Smooth muscle cell (in vitro differentiated cells): Measurements from ENCODE around the gene PKP4. TPM values are rescaled to one million over a fixed set of nuclear protein-coding genes. Genes with fewer than 3 reads are reported as not detected.
A peak's percentile ranks its signal among the peaks of the same experiment; 100 is the strongest.

Experiments used
- DNase-seq: peaks from one replicate; lab custom pipeline; 2025; ENCODE audit not compliant: unreplicated experiment; lab: John Stamatoyannopoulos, UW
- H2AFZ ChIP-seq: fragments of 200-600 bp; sonication (generic); 2 replicates; pipeline ENCODE4 v1.6.0; 2016; ENCODE audit warnings: antibody characterized with exemption, low read depth, mild to moderate bottlenecking
- H3F3A ChIP-seq: fragments of 200-600 bp; sonication (generic); 2 replicates; pipeline ENCODE4 v1.6.0; 2017; ENCODE audit warnings: antibody characterized with exemption, low read depth
- H3K27ac ChIP-seq: fragments of 200-600 bp; sonication (generic); 2 replicates; pipeline ENCODE4 v1.5.1; 2016; ENCODE audit warnings: low read depth, mild to moderate bottlenecking
- H3K27me3 ChIP-seq: fragments of 200-600 bp; sonication (generic); 2 replicates; pipeline ENCODE4 v1.6.1; 2016; ENCODE audit warnings: low read depth, mild to moderate bottlenecking
- H3K36me3 ChIP-seq: fragments of 200-600 bp; sonication (generic); 2 replicates; pipeline ENCODE4 v1.5.1; 2016; ENCODE audit warnings: low read depth
- H3K4me1 ChIP-seq: fragments of 200-600 bp; sonication (generic); 2 replicates; pipeline ENCODE4 v1.5.1; 2016; ENCODE audit warnings: low read depth
- H3K4me2 ChIP-seq: fragments of 200-600 bp; sonication (generic); 2 replicates; pipeline ENCODE4 v1.6.0; 2016; ENCODE audit warnings: mild to moderate bottlenecking
- H3K4me3 ChIP-seq: fragments of 200-600 bp; sonication (generic); 2 replicates; pipeline ENCODE4 v1.5.1; 2016; ENCODE audit warnings: mild to moderate bottlenecking
- H3K79me2 ChIP-seq: fragments of 200-600 bp; sonication (generic); 2 replicates; pipeline ENCODE4 v1.6.0; 2016; ENCODE audit warnings: low read depth, mild to moderate bottlenecking
- H3K9ac ChIP-seq: fragments of 200-600 bp; sonication (generic); 2 replicates; pipeline ENCODE4 v1.6.0; 2016; ENCODE audit warnings: low read depth
- H3K9me3 ChIP-seq: fragments of 200-600 bp; sonication (generic); replicated peaks from 2 replicates; pipeline ENCODE4 v1.5.1; 2016; ENCODE audit warnings: low read depth
- H4K20me1 ChIP-seq: fragments of 200-600 bp; sonication (generic); 2 replicates; pipeline ENCODE4 v1.6.0; 2016; ENCODE audit warnings: low read depth
- CTCF ChIP-seq: fragments of 200-600 bp; sonication (generic); IDR thresholded peaks from 2 replicates; pipeline ENCODE4 v1.5.1; 2017; ENCODE audit warnings: borderline replicate concordance, mild to moderate bottlenecking, antibody characterized with exemption; ENCODE audit not compliant: insufficient read depth, poor library complexity, severe bottlenecking
- WGBS: methylation state at CpG from one replicate; pipeline ENCODE4 v1.1.7; 2016; ENCODE audit warnings: low lambda C conversion rate; 5-methylcytosine and 5-hydroxymethylcytosine counted together
- polyA plus RNA-seq: library from polyadenylated mRNA; unstranded; fragments of >200 nt; fragmentation: Nextera tagmentation; extraction: Ambion mirVana; gene quantifications from 2 replicates; pipeline ENCODE4 v1.2.1, GENCODE V29; 2016
- total RNA-seq: library from RNA; depleted of rRNA; stranded (reverse); fragments of >200 nt; gene quantifications from 2 replicates; pipeline ENCODE4 v1.2.3, GENCODE V29; 2014

PKP4 gene
- total and polyA plus RNA-seq, 2 experiments from 2014 or later: 2.4 to 14.0 TPM

GRCh38 chr2:158610059-158610458, 153.3 kb downstream of the PKP4 start:
- Histone ChIP-seq H3K27ac (no peak overlapping the region), H3K27me3 (no peaks in the 10 kb centered on the region), H3K36me3 (no peaks in the 10 kb centered on the region), H3F3A (no peaks in the 10 kb centered on the region), H3K4me2 (no peak overlapping the region), H3K4me3 (no peak overlapping the region), H3K79me2 (no peaks in the 10 kb centered on the region), H3K9me3 (no peaks in the 10 kb centered on the region), H2AFZ (no peak overlapping the region), H3K9ac (no peak overlapping the region), H3K4me1 (no peaks in the 10 kb centered on the region), H4K20me1 (no peaks in the 10 kb centered on the region)
- no peak for TF ChIP-seq CTCF
- DNase-seq: no peak
- WGBS: 95% methylated on average over 4 of the region's 4 CpGs

DNA sequence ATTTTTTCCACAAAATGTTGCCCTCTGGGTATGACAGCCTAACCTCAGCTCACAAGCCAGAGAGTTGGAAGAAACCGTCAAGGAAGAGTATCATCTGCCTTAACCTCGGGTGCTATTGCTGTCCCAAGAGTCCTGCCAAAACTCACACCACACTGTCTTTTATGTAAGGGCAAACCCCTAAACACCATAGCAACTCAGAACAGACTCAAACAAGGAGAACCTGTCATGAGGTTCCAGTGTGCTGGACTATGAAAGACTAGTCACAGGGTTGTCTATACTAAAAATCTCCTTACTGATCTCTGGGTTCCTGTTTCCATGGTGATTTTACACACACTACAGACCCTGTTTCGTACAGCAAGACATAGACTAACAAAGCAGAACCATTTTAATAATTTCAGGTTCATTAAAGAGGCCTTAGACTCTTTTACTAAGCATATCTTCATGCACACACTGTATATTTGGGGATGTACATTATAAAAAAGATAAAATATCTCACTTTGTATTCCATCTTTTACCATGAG, 159.8 kb downstream of the PKP4 start:
- no peak for TF ChIP-seq CTCF
- H3K27ac ChIP-seq: no peak overlapping the region
- no peak for DNase-seq
- H3K9ac ChIP-seq: no peak overlapping the region
- no peaks in the 10 kb centered on the region for H3K36me3 ChIP-seq
- H3K79me2 ChIP-seq: no peaks in the 10 kb centered on the region
- peaks cover 5% of the 10 kb centered on the region for H3F3A ChIP-seq
- H4K20me1 ChIP-seq: no peaks in the 10 kb centered on the region
- H3K4me2 ChIP-seq: no peak overlapping the region
- no peaks in the 10 kb centered on the region for H3K27me3 ChIP-seq
- 93% methylated on average over 3 of the region's 3 CpGs for WGBS
- H2AFZ ChIP-seq: no peak overlapping the region
- H3K9me3 ChIP-seq: no peaks in the 10 kb centered on the region
- no peak overlapping the region for H3K4me3 ChIP-seq
- H3K4me1 ChIP-seq: peaks cover 6% of the 10 kb centered on the region

DNA sequence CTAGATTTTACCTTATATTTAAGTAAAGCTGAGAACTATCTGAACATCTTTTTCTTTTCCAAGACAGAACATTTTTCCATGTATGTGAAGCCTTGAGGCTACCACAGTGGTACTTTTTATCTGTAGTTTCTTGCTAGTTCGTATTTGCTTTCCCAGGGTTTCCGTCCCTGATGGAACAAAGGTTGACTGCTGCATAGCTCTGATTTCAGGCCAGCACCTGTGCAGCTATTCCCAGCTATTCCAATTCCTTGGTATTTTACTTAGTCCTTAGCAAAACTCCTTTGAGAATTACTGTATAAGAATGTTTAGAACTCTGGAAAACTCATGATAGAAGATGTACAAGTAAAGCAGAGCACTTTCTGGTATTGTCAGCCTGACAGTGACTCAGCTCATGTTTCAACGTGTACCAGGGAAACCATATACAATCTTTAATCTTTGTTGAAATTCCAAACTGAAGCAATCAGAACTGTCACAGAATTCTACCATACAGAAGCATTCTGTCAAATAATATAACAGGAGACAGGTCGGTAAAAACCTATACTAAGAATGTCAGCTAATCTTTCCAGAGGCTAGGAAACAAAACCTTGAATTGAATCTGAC, 162.2 kb downstream of the PKP4 start:
- Histone ChIP-seq H3K9me3 (no peaks in the 10 kb centered on the region), H3K4me1 (peaks cover 6% of the 10 kb centered on the region), H3K27ac (peak overlapping the region; percentile 63), H3K4me2 (peak overlapping the region; percentile 12), H4K20me1 (no peaks in the 10 kb centered on the region), H3K4me3 (no peak overlapping the region), H3K79me2 (no peaks in the 10 kb centered on the region), H3K9ac (peak overlapping the region; percentile 8), H3K27me3 (no peaks in the 10 kb centered on the region), H2AFZ (no peak overlapping the region), H3K36me3 (no peaks in the 10 kb centered on the region), H3F3A (peaks cover 5% of the 10 kb centered on the region)
- 54% methylated on average over 4 of the region's 4 CpGs for WGBS
- TF ChIP-seq CTCF: no peak
- no peak for DNase-seq

GRCh38 chr2:158619496-158619895, 162.7 kb downstream of the PKP4 start:
- TF ChIP-seq CTCF: no peak
- Histone ChIP-seq H2AFZ (no peak overlapping the region), H3K9me3 (no peaks in the 10 kb centered on the region), H4K20me1 (no peaks in the 10 kb centered on the region), H3K27me3 (no peaks in the 10 kb centered on the region), H3K4me1 (peaks cover 6% of the 10 kb centered on the region), H3K9ac (no peak overlapping the region), H3K27ac (peak overlapping the region; percentile 63), H3K4me2 (peak overlapping the region; percentile 12), H3F3A (peaks cover 5% of the 10 kb centered on the region), H3K4me3 (no peak overlapping the region), H3K79me2 (no peaks in the 10 kb centered on the region), H3K36me3 (no peaks in the 10 kb centered on the region)
- 77% methylated on average over 2 of the region's 2 CpGs for WGBS
- DNase-seq: no peak
